ENCODE results near the gene MPPED2.
A peak's percentile ranks its signal among the peaks of the same experiment; 100 is the strongest.

The MPPED2 gene

GRCh38 chr11:30365793-30366517 is 220.2 kb downstream of the MPPED2 start:
- DNase-seq, result no peak
- H3K9me3 Mint-ChIP-seq, result peaks cover 16% of the 10 kb centered on the region
- H3K4me1 Mint-ChIP-seq, result peaks cover 23% of the 10 kb centered on the region
- TF ChIP-seq, protein P1, sequence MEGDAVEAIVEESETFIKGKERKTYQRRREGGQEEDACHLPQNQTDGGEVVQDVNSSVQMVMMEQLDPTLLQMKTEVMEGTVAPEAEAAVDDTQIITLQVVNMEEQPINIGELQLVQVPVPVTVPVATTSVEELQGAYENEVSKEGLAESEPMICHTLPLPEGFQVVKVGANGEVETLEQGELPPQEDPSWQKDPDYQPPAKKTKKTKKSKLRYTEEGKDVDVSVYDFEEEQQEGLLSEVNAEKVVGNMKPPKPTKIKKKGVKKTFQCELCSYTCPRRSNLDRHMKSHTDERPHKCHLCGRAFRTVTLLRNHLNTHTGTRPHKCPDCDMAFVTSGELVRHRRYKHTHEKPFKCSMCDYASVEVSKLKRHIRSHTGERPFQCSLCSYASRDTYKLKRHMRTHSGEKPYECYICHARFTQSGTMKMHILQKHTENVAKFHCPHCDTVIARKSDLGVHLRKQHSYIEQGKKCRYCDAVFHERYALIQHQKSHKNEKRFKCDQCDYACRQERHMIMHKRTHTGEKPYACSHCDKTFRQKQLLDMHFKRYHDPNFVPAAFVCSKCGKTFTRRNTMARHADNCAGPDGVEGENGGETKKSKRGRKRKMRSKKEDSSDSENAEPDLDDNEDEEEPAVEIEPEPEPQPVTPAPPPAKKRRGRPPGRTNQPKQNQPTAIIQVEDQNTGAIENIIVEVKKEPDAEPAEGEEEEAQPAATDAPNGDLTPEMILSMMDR (IDR thresholded peaks at IDR 0.05), result no peak
- peaks cover 6% of the 10 kb centered on the region for H3K36me3 Mint-ChIP-seq (ENCODE audit: low read depth)
- no peak overlapping the region for H3K27ac Mint-ChIP-seq
- no peak overlapping the region for H3K4me3 Mint-ChIP-seq
- peaks cover 7% of the 10 kb centered on the region for H3K27me3 Mint-ChIP-seq (ENCODE audit: low read depth, poor library complexity)

GRCh38 chr11:30364837-30365482 is 221.2 kb downstream of the MPPED2 start:
- peak overlapping the region; percentile 75 for H3K27ac Mint-ChIP-seq

DNA sequence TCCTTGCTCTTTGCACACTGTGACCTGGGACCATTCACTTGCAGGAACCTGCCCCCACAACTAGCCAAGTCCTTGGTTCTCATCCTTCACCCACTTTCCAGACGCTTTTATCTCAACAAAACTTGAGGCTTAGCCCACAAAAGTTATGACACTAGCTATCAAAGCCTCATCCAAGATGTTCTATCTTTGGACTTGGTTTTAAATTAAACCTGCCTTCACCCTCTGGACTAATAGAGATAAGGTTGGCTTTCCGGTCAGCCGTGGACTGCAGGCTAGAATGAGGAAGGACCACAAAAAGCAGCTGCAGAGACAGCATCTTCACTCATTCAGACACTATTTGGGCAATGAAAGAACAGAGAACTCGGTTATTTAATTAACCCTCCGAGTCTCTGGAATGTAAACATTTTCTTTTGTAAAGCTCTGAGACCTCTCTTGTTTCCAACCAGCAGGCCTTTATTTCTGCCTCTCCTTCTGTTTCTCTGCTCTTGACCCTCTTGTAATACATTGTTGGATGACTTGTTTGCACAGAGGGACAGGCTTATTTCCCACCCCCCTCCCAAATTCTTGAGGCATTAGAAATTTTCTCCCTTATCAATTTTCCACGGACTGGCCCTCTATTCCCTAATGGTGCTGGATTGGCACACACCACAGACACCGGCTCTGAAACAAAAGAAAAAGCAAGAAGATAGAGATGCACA is 221.9 kb downstream of the MPPED2 start:
- peaks cover 23% of the 10 kb centered on the region for H3K4me1 Mint-ChIP-seq
- peaks cover 2% of the 10 kb centered on the region for H3K36me3 Mint-ChIP-seq (ENCODE audit: low read depth)
- DNase-seq, result no peak
- H3K9me3 Mint-ChIP-seq, result peaks cover 8% of the 10 kb centered on the region
- H3K27me3 Mint-ChIP-seq (ENCODE audit: low read depth, poor library complexity), result peaks cover 14% of the 10 kb centered on the region
- no peak overlapping the region for H3K4me3 Mint-ChIP-seq
- TF ChIP-seq, protein P1 (IDR thresholded peaks at IDR 0.05), result no peak
- H3K27ac Mint-ChIP-seq, result peak overlapping the region; percentile 68

More at GRCh38 chr11:30364837-30365482, 221.2 kb downstream of the MPPED2 start:
- TF ChIP-seq, protein P1 (IDR thresholded peaks at IDR 0.05), result no peak
- Mint-ChIP-seq H3K4me1 (peaks cover 23% of the 10 kb centered on the region), H3K4me3 (no peak overlapping the region), H3K27me3 (ENCODE audit: low read depth, poor library complexity) (peaks cover 10% of the 10 kb centered on the region), H3K9me3 (peaks cover 13% of the 10 kb centered on the region), H3K36me3 (ENCODE audit: low read depth) (peaks cover 6% of the 10 kb centered on the region)
- DNase-seq, result no peak

GRCh38 chr11:30360741-30361140 is 225.4 kb downstream of the MPPED2 start:
- peaks cover 15% of the 10 kb centered on the region for H3K27me3 Mint-ChIP-seq (ENCODE audit: low read depth, poor library complexity)
- TF ChIP-seq, protein P1 (IDR thresholded peaks at IDR 0.05), result no peak
- no peaks in the 10 kb centered on the region for H3K36me3 Mint-ChIP-seq (ENCODE audit: low read depth)
- peaks cover 19% of the 10 kb centered on the region for H3K4me1 Mint-ChIP-seq
- DNase-seq, result no peak
- H3K9me3 Mint-ChIP-seq, result no peaks in the 10 kb centered on the region
- H3K27ac Mint-ChIP-seq, result no peak overlapping the region
- no peak overlapping the region for H3K4me3 Mint-ChIP-seq
